ENCODE measurements around the gene GPR156.

GRCh38 chr3:120306519-120307455 is 21.8 kb upstream of the GPR156 start:
- TF ChIP-seq CTCF (IDR thresholded peaks at IDR 0.05 in 2 of 3, conservative IDR thresholded peaks at IDR 0.05 in 1 of 3; ENCODE audit: control insufficient read depth in 2 of 3, extremely low read depth in 1 of 3, insufficient read depth in 1 of 3, low read depth in 3 of 3, low read length in 3 of 3) (no peak), EZH2 (IDR thresholded peaks at IDR 0.05; ENCODE audit: borderline replicate concordance, control insufficient read depth, low read depth, low read length) (no peak), POLR2AphosphoS5 (IDR thresholded peaks at IDR 0.05; ENCODE audit: low read length) (no peak), WRNIP1 (IDR thresholded peaks at IDR 0.05; ENCODE audit: borderline replicate concordance, low read depth, low read length) (no peak), PAX5 (IDR thresholded peaks at IDR 0.05; ENCODE audit: borderline replicate concordance, low read depth, low read length) (no peak), PAX8 (IDR thresholded peaks at IDR 0.05) (no peak), CEBPZ (IDR thresholded peaks at IDR 0.05; ENCODE audit: low read depth, low read length) (no peak), E2F8 (IDR thresholded peaks at IDR 0.05; ENCODE audit: low read depth, partially characterized antibody) (no peak), TCF12 (IDR thresholded peaks at IDR 0.05; ENCODE audit: low read depth, low read length) (no peak), ZNF274 (IDR thresholded peaks at IDR 0.05; ENCODE audit: insufficient read depth, insufficient read length) (no peak)

Measured in GM12878 (cell line).